Gastrocnemius medialis (tissue), 4 donors: Measurements from ENCODE around the gene ADAM22.

ENCODE experiments used
- POLR2A ChIP-seq, 2 donors: fragments of 450-650 bp; IDR thresholded peaks; one replicate each; pipeline ENCODE4 v1.6.1; 2017; ENCODE audit warnings: antibody characterized with exemption in 2 of 2, mild to moderate bottlenecking in 2 of 2, moderate library complexity in 2 of 2
- TF ChIP-seq, protein P1 (sequence below), 5 experiments: fragments of 450-650 bp in 3 of 5; fragments of 200-600 bp in 2 of 5; sonication (generic) in 2 of 5; IDR thresholded peaks in 4 of 5; conservative IDR thresholded peaks in 1 of 5; 1 replicate in 4 of 5; 2 replicates in 1 of 5; pipeline ENCODE4 v1.5.1; 2016 to 2019; ENCODE audit warnings: antibody characterized with exemption in 5 of 5, mild to moderate bottlenecking in 3 of 5, moderate library complexity in 3 of 5

DNA sequence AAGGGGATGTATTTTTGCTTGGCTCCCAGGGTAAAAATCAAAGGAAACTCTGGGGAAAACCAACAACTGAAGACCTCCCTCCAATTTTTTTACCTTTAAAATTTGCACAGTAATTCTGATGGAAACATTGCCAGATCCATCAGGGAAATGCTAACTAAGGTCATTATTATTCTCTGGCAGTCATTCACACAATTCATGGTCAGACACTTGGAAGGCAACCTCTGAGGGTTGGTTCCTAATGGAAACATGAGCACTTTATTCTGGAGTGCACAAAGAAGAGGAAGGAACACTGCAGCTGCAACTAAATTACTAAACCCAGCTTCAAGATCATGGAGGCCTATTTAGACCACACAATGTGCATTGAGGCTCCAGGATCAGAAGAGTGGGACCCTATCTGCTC is 251.6 kb downstream of the ADAM22 start:
- TF ChIP-seq, protein P1, sequence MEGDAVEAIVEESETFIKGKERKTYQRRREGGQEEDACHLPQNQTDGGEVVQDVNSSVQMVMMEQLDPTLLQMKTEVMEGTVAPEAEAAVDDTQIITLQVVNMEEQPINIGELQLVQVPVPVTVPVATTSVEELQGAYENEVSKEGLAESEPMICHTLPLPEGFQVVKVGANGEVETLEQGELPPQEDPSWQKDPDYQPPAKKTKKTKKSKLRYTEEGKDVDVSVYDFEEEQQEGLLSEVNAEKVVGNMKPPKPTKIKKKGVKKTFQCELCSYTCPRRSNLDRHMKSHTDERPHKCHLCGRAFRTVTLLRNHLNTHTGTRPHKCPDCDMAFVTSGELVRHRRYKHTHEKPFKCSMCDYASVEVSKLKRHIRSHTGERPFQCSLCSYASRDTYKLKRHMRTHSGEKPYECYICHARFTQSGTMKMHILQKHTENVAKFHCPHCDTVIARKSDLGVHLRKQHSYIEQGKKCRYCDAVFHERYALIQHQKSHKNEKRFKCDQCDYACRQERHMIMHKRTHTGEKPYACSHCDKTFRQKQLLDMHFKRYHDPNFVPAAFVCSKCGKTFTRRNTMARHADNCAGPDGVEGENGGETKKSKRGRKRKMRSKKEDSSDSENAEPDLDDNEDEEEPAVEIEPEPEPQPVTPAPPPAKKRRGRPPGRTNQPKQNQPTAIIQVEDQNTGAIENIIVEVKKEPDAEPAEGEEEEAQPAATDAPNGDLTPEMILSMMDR (IDR thresholded peaks at IDR 0.05 in 4 of 5, conservative IDR thresholded peaks at IDR 0.05 in 1 of 5): no peak
- TF ChIP-seq POLR2A (IDR thresholded peaks at IDR 0.05): no peak
